Amniotic epithelial cell (primary cell): ENCODE results near the gene GGCX.

Experiments
- DNase-seq: peaks from one replicate; pipeline ENCODE4 v3.0.0-alpha.2; 2010; ENCODE audit warnings: low read depth

GGCX gene

DNA sequence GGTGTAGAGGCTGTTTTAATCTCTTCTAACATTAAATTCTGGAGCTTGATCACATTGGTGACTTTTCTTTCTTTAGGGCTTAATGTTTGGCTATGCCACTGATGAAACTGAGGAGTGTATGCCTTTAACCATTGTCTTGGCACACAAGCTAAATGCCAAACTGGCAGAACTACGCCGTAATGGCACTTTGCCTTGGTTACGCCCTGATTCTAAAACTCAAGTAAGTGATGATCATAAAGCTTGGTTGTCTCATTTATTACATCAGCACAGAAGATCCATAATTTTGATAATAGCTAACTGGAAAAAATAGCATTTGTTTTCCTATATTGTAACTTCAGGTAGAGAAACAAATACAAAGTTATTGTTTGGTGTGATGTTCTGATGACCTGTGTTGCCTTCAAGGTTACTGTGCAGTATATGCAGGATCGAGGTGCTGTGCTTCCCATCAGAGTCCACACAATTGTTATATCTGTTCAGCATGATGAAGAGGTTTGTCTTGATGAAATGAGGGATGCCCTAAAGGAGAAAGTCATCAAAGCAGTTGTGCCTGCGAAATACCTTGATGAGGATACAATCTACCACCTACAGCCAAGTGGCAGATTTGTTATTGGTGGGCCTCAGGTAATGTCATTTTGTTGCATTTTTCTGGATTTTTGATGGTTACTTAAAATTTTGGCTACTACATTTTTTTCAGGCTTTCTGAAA lies 19.4 kb downstream of the GGCX start:
- DNase-seq = no peak

DNA sequence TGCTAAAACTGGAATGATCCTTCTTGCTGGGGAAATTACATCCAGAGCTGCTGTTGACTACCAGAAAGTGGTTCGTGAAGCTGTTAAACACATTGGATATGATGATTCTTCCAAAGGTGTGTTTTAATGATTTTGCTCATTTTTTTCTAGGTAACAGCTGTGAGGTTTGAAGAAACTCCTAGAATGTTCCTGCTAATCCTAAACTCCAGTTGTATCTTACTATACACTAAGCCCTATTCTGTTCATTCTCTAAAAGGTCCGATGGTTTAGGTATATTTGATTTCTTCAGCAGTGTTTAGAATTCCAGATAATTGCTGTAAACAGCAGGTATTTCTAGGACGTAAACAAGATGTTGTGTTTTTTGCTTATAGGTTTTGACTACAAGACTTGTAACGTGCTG lies 20.0 kb downstream of the GGCX start:
- no peak for DNase-seq

DNA sequence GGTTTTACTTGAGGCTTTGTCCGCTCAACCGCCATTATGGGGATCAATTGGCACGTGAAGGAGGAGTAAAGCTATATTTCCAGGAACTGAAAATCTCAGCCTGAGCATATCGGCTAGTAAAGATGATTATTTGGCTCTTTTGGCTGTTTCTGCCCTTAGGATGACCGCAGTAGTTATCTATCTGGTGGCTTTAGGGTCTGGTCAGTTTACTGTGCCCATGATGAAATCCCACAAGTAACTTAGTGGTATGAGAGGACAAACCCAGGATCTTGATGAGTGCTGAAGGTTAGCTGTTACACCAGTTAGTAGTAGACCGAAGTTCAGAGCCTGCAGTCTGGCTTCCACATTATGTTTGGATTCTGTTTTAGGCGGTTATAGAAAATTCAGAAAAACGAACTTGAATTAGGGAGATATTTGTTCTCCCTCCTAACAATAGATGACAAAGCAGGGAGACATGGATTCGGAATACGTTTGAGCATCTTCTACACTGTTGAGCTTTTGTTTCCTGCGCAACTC lies 21.1 kb downstream of the GGCX start:
- DNase-seq = peak; percentile 31

DNA sequence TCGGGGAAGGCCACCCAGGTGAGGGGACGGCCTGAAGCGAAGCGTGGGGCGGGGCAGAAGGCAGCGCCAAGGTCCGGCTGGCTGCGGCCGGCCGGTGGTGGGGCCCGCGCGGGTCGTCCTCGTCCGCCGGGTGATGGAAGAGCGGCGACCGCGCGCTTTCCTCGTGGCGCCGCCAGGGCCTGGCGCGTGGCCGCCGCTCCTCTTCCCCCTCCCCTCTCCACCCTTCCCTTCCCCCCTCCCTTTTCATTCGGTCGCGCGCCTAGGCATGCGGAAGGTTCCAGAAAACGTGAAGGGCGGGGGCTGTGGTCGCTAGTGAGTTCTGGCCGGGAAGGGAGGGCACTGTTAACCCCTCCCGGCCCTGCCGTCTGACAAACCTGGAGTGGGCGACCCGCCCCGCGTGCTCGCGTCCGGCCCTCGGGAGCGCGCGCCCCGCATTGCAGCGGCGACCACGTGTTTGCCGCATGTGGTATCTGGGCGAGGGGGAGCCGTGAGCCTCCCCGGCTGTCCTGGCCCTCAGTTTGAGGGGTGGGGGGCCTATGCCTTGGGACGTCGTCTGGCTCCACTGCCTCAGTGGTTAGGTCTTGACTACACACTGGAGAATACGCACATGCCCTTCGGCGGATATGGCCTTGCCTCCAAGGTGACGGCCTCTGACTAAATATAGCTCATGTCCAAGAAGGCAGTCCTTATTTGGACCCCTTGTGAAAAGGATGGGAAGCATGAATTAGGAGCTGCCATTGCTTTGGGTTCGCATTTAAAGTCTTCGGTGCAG lies 21.7 kb downstream of the GGCX start:
- peak; percentile 52 for DNase-seq

DNA sequence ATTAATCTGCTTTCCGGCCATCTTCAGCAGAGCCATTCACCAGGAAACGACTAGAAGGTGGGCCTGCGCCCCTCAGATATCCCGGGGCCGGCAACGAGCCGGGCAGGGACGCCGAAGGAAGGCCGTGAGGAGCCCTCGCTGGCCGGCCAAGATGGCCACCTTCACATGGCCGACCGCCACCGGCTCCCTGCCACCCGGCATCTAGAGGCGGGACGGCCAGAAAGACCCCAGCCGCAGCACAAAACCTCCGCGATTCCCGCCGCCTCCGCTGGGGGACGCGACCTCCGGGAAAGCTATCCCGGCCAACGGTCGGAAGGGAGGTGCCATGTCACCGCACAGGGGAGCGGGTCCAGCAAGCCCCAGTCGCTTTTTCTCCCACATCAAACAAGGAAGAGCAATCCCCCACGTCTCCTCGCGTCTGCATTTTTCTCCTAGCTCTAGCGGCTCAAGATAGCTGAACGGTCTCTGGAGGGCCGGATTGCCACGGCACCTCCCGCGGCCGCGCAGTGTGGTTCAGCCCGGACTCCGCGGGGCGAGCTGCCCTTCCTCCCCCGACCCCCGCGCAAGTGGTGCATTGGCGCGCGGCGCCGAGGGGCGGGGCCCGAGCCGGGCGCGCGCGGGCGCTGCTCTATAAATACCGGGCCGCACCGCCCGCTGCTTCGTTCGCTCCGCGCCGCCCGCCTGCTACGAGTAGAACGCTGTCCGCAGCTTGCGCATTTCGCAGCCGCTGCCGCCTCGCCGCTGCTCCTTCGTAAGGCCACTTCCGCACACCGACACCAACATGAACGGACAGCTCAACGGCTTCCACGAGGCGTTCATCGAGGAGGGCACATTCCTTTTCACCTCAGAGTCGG lies 22.6 kb downstream of the GGCX start, which contains the start of gene MAT2A:
TSS of gene MAT2A (plus strand) at position 662 of the 854 bp plus-strand sequence. CDS start at position 782, 120 bp downstream.
- peak; percentile 84 for DNase-seq

DNA sequence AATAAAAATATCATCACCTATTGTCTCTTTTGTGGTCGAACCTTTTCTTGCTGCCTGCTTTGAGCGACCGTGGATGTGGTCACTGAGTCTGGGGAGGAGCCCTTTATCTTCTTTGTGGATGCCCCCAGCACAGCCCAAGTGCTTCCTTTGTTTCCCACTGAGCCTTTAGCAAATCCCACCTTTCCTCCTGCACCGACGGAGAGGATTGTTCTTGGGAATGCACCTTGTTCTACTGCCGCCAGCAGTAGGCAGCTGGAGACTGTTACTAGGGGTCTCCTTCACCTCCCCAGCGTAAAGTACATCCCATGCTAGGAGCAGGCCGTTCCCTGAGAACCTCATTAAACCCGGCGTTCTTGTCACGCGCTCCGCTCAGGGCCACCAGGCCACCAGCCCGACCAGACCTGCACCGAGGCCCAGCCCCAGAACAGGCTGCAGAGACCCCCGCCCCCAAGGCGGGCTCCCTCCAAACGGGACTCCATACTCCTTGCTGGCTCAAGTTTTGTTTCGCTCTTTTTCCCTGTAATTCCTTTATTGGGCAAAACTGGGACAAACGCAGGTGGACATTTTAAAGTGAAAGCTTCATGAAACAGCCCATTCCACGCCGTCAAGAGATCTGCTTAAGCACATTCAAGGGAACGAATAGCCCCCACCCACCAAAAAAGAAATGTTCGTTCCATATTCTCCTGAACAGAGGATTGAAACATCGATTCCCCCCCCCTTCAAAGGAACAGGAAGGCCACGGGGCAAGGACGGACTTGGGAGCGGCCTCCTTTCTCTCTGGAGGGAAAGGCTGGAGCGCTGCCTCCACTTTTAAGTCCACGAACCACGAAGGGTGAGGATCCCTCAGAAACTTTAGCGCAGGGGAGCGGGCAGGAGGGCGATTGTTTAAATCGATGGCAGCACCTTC lies 23.4 kb downstream of the GGCX start:
- DNase-seq = peak; percentile 34

DNA sequence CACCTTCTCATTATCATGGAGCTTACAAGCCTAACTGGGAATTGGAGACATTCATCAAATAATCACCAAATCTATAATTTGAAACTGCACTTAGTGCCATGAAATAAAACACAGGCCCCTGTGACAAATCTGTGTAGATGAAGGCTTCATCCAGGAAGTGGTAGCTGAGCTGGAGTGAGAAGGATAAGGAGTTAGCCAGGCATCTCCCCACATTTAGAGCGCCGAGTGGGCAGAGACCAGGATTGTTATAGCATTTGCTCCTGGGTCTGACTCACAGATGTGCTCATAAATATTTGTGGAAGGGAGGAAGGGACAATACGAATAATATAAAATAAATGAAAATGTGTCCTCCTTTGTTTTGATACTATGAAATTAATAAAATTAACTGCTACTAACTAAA lies 24.8 kb downstream of the GGCX start:
- peak; percentile 88 for DNase-seq

DNA sequence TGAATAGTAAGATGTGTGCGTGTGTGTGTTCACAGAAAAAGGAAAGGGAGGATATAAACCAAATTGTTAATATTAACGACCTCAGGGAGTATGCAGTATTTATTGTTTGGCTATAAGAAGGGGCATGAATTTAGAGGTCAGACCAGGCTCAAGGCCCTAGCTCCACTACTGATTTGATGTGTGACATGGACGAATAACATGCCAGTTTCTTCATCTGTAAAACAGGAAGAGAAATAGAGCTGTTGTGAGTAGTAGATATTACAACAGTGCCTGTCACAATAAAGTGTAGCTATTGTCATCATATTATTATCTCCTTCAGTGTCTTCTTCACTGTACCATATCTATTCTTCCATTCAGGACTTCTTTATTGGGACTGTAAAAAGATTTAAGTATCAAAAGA lies 26.4 kb downstream of the GGCX start:
- DNase-seq = no peak

DNA sequence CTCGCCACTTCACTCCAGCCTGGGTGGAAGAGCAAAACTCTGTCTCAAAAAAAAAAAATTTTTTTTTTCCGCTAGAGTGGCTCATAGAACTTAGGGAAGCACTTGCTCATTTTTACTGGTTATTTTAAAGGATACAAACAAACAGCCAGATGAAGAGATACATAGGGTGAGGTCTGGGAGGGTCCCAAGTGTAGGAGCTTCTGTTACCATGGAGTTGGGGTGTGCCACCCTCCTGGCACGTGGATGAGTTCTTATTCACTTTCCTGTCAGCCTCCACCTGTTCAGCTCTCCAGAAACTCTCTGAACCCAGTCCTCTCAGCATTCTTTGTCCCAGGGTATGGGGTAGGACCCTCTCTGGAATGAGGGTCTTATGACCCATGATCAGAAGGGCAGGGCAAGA lies 27.2 kb downstream of the GGCX start:
- DNase-seq = no peak

DNA sequence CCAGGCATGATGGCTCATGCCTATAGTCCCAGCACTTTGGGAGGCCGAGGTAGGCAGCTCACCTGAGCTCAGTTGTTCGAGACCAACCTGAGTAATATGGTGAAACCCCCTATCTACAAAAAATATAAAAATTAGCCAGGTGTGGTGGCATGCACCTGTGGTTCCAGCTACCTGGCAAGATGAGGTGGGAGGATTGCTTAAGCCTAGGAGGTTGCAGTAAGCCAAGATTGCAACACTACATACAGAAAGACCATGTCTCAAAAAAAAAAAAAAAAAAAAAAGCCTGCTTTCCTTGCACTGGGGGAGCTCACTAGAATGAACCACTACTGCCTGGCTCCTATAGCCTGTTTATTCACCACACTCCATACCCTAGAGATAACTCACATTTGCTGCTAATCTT lies 29.7 kb downstream of the GGCX start:
- no peak for DNase-seq

DNA sequence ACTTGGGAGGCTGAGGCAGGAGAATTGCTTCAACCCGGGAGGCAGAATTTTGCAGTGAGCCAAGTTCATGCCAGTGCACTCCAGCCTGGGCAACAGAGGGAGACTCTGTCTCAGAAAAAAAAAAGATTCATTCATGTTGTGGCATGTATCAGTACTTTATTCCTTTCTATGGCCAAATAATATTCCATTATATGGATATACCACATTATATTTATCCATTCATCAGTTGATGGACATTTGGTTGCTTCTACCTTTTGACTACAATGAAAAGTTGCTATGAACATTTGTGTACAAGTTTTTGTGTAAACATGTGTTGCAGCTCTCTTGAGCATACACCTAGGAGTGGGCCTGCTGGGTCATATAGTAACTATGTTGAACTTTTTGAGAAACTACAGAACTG lies 31.5 kb downstream of the GGCX start:
- DNase-seq = no peak

DNA sequence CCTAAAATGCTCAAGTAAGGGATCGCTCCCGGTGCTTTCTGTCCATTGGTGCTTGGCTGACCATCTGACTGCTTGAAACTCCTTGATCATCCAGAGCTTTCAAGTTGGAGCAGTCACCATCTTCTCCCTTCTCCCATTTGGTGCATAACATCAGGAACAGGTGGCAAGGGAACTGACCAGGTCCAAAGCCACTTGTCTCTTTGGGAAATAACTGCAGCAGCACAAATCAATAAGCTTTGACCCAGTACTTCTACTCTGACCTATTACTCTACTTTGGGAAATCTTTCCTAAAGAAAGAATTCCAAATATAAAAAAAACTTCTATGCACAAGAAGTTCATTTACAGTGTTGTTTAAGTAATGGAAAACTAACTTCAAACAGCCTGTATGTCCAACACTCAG lies 32.9 kb downstream of the GGCX start:
- DNase-seq = no peak

DNA sequence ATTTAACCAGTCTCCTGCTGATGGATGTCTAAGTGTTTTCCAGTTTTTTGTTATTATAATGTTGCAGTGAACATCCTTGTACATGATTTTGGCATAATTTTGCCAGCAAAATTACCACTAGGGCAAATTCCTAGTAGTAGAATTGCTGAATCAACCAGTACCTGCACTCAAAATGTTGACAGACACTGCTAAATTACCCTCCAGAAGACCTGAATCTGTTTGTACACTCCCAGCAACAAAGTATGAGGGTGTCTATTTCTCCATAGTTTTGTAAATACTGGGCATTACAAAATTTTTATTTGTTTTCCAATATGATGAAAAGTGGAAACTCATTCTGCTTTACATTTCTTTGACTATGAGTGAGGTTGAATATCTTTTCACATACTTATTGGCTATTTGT lies 33.5 kb downstream of the GGCX start:
- DNase-seq = no peak

DNA sequence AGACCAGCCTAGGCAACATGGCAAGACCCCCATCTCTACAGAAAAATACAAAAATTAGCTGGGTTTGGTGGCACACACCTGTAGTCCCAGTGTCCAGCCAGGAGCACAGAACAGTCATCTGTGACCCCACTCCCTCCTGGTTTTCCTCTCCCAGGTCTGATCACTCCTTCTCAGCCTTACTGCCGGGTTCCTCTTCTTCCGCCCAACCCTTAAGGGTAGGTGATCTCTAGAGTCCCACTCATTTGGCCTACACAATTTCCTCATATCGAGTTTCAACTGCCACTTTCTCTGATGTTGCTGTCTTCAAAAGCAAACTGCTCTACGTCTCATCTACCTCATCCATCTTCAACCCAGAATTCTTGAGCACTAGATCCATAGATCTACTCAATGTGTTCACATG lies 35.7 kb downstream of the GGCX start:
- DNase-seq = no peak

DNA sequence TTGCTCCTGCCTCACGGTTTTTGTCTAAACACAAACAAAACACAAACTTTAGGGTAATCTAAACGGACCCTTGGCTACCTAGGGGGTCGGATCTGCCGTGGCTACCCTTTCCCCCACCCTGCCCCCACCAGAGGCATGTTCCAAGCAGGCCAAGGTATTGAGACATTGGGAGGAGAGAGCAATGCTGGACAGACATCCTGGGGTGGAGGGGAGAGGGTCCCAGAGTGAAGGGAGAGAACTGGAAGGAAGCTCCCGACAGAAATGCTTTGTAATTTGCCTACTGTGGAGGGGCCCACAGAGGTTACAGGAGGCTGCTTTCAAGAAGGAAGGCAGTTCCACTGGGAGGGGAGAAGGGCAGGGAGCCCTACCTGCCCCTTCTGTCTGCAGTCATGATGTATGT lies 36.3 kb downstream of the GGCX start:
- DNase-seq = no peak

DNA sequence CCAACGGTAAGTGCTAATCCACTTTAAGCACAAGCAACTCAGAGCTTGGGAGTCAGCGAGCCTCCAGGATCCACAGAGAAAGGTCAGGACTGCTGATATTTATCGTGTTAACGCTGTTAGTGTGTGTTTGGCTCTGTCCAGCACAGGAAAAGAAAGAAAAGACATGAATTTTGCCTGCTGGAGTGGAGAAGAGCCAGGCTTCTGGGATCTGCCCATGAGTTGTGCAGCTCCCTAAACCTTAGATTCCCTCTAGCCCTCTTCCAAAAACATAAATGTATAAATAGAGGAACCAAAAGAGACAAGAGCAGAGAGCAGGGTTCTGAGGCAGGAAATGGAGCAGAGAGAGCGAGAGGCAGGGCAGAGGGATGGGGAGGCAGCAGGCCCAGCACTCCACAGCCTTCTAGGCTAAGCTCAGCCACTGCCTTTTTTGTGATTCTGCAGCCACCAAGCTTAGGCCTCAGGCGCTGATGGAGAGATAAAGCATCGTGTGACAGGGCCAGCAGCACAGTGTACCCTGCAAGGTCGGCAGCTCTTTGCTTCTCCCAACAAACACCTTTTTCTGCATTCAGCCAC lies 36.9 kb downstream of the GGCX start:
- DNase-seq = peak; percentile 56

DNA sequence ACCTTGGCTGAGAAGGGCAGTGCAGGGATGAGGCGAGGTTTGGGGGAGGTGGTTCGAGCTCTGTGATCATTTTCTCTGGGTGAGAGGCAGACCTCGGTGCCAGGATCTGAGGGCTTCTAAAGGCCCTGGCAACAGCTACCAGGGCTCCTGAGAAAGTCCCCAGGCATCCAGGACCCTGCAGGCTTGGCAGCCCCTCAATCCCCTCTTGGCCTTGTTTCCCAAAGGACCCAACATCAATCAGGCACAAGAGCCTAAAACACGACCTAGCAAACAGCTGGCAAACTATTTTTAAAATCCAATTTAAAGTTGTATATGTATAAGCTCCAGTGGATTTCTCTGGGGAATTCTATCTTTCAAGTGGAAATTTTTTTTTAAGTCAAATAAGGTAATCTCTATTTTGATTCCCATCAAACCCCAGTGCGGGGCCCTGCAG lies 37.4 kb downstream of the GGCX start:
- DNase-seq = no peak

DNA sequence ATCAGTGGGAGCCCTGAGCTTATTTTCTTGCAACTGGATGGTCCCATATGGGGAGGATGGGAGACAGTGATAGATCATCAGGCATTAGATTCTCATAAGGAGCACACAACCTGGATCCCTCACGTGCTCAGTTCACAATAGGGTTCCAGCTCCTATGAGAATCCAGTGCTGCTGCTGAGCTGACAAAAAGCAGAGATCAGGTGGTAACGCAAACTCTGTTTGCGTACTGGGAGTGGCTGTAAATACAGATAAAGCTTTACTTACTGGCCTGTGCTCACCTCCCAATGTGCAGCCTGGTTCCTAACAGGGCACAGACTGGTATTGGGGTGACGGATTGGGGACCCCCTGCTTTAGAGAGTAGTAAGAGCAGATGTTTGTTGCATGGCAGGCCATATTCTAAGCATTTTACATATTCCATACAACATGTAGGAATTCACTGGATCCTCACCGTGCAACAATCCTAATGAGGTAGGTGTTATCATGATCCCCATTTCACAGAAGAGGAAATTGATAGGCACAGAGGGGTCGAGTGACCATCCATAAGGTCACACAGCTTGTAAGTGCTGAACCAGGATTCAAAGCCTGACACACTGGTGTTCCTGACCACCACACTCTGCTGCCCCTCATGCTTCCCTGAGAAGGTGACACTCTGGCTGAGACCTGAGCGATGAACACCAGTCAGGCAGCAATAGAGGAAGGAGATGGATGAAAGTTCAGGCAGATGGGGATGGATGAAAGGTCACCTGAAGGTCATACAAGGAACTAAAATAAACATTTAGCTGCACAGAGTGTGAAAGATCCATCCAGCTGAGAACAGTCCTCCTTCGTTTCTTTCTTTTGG lies 38.0 kb downstream of the GGCX start:
- no peak for DNase-seq

DNA sequence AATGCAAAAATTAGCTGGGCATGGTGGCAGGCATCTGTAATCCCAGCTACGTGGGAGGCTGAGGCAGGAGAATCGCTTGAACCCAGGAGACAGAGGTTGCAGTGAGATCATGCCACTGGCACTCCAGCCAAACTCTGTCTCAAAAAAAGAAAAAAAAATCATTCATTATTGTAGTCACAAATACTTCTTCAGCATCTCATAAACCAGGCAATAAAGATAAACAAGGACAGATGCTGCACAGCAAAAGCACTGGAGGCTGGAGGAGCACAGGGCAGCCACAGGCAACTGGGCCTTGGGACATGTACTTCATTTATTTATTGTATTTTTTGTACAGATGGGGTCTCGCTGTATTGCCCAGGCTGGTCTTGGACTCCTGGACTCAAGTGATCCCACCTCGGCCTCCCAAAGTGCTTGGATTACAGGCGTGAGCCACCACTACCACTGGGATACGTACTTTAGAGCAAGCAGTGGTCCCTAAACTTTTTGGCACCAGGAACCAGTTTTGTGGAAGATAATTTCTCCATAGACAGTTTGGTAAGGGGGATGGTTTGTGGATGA lies 39.1 kb downstream of the GGCX start:
- DNase-seq = no peak
